PFSK-1 (cell line): Measurements from ENCODE around the gene RPL9.

Experiments used
- FOXP2 ChIP-seq: optimal IDR thresholded peaks from 2 replicates; pipeline ENCODE3; 2011; ENCODE audit warnings: borderline replicate concordance, control low read depth, inconsistent platforms; ENCODE audit not compliant: insufficient read depth; ENCODE audit errors: extremely low read length, extremely low read depth
- POLR2AphosphoS5 ChIP-seq: IDR thresholded peaks from 2 replicates; pipeline ENCODE4 v1.6.1; 2012; ENCODE audit warnings: low read depth, mild to moderate bottlenecking, control low read depth, low read length, moderate library complexity
- SIN3A ChIP-seq: IDR thresholded peaks from 2 replicates; pipeline ENCODE4 v1.6.1; 2012; ENCODE audit warnings: mild to moderate bottlenecking, low read length, moderate library complexity, borderline replicate concordance; ENCODE audit not compliant: insufficient read depth
- TAF1 ChIP-seq: IDR thresholded peaks from 2 replicates; pipeline ENCODE4 v1.6.1; 2012; ENCODE audit warnings: low read length, control low read depth, borderline replicate concordance; ENCODE audit not compliant: insufficient read depth
- TF ChIP-seq, protein P1 (sequence below), 2 experiments: IDR thresholded peaks; 2 replicates each; pipeline versions ENCODE4 v1.6.1 to v1.8.0; 2011 to 2012; ENCODE audit warnings: low read depth in 2 of 2, low read length in 2 of 2, control low read depth in 1 of 2, inconsistent platforms in 1 of 2, mild to moderate bottlenecking in 1 of 2, moderate library complexity in 1 of 2; ENCODE audit not compliant: insufficient read depth in 1 of 2

The RPL9 gene

DNA sequence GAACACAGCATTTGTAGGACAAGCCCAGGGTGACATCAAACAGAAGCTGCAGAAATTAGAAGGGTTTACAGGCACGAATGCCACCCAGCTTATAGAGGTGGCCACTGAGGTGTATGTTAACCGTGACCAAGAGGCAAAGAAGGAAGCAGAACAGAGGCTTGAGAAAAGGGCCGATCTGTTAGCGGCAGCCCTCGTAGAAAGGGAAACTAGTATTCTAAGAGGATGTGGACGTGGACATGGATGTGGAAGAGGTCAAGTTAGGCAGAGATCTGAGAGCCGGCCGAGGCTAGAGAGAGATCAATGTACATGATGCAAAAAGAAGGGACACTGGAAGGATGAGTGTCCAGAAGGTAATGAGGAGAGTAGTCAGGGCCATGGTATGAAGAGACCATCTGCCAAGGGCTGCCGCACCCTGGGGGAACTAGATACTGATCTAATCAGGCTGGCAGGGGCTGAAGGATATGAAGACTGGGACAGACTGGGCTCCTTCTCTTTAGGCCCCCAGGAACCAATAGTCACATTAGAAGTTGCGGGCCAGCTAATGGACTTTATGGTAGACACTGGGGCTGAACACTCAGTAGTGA, 27.6 kb upstream of the RPL9 start:
- TF ChIP-seq, protein P1, sequence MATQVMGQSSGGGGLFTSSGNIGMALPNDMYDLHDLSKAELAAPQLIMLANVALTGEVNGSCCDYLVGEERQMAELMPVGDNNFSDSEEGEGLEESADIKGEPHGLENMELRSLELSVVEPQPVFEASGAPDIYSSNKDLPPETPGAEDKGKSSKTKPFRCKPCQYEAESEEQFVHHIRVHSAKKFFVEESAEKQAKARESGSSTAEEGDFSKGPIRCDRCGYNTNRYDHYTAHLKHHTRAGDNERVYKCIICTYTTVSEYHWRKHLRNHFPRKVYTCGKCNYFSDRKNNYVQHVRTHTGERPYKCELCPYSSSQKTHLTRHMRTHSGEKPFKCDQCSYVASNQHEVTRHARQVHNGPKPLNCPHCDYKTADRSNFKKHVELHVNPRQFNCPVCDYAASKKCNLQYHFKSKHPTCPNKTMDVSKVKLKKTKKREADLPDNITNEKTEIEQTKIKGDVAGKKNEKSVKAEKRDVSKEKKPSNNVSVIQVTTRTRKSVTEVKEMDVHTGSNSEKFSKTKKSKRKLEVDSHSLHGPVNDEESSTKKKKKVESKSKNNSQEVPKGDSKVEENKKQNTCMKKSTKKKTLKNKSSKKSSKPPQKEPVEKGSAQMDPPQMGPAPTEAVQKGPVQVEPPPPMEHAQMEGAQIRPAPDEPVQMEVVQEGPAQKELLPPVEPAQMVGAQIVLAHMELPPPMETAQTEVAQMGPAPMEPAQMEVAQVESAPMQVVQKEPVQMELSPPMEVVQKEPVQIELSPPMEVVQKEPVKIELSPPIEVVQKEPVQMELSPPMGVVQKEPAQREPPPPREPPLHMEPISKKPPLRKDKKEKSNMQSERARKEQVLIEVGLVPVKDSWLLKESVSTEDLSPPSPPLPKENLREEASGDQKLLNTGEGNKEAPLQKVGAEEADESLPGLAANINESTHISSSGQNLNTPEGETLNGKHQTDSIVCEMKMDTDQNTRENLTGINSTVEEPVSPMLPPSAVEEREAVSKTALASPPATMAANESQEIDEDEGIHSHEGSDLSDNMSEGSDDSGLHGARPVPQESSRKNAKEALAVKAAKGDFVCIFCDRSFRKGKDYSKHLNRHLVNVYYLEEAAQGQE (IDR thresholded peaks at IDR 0.05; ENCODE audit: insufficient read depth in 1 of 2, low read depth in 2 of 2, low read length in 2 of 2), result no peak
- TF ChIP-seq POLR2AphosphoS5 (no peak), FOXP2 (no peak), SIN3A (no peak), TAF1 (no peak)

DNA sequence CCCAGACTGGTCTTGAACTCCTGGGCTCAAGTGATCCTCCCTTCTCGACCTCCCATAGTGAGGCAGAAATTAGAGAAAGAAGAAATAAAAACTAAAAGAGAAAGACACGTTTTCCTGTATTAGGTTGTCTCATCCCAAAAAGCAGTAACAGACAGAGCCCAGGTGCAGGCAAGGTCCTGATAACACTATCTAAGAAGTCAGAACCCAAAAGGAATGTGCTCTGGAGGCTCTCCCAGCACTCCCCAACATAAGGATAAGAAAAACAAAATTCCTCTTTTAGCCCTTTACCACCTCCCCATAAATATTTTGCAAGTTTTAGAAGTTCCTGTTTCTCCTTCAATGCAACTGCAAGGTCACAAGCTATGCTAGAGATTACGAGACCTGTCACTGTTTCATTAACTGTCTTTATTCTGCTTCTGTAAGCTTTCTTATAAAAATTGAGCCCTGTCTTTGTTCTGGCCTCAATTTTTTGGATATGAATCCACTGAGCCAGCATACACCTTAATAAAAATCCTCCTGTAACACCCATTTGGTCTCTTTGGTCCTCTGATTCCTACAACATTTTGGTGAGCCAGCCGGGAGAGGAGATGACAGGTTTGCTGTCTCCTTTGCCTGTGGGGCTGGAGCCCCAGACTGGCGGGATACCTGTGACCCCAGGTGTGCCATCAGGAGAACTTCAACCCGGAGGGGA, 26.0 kb upstream of the RPL9 start:
- TF ChIP-seq TAF1, result no peak
- TF ChIP-seq POLR2AphosphoS5, result no peak
- TF ChIP-seq, protein P1 (IDR thresholded peaks at IDR 0.05; ENCODE audit: insufficient read depth in 1 of 2, low read depth in 2 of 2, low read length in 2 of 2), result no peak
- no peak for TF ChIP-seq SIN3A
- no peak for TF ChIP-seq FOXP2

DNA sequence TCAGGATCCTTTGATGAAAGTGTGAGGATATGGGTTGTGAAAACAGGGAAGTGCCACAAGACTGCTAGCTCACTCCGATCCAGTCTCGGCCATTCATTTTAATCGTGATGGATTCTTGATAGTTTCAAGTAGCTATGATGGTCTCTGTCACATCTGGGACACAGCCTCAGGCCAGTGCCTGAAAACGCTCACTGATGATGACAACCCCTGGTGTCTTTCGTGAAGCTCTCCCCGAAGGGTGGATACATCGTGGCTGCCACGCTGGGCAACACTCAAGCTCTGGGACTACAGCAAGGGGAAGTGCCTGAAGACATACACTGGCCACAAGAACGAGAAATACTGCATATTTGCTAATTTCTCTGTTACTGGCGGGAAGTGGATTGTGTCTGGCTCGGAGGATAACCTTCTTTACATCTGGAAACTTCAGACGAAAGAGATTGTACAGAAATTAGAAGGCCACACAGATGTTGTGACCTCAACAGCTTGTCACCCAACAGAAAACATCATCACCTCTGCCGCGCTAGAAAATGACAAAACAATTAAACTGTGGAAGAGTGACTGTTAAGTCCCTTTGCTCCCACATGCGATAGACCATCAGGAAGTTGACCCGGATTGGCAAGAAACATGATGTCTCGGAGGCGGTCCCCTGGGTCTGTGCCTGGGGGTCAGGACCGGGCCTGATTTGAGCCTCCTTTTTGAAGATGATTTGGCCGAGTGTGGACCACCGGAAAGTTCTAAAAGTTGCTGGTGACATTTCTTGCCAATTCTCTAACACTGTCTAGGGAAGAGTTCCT, 22.4 kb upstream of the RPL9 start:
- TF ChIP-seq SIN3A (no peak), TAF1 (no peak), POLR2AphosphoS5 (no peak), FOXP2 (no peak)
- TF ChIP-seq, protein P1 (IDR thresholded peaks at IDR 0.05; ENCODE audit: insufficient read depth in 1 of 2, low read depth in 2 of 2, low read length in 2 of 2), result no peak

DNA sequence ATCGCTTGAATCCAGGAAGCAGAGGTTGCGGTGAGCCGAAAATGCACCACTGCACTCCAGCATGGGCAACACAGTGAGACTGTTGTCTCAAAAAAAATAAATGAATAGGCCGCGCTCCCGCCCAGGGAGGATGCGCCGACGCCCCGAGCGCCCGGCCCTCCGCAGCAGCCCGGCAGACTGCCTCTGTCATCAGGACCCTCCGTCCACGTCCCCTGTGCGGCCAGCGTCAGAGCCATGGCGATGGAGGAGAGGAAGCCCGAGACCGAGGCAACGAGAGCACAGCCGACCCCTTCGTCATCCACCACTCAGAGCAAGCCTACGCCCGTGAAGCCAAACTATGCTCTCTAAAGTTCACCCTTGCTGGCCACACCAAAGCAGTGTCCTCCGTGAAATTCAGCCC, 21.5 kb upstream of the RPL9 start:
- TF ChIP-seq SIN3A, result no peak
- TF ChIP-seq TAF1, result no peak
- no peak for TF ChIP-seq POLR2AphosphoS5
- no peak for TF ChIP-seq FOXP2
- TF ChIP-seq, protein P1 (IDR thresholded peaks at IDR 0.05; ENCODE audit: insufficient read depth in 1 of 2, low read depth in 2 of 2, low read length in 2 of 2), result no peak
